Stomach (tissue), 9 donors: ENCODE results near the gene FETUB. TPM values are rescaled to one million over a fixed set of nuclear protein-coding genes. Genes with fewer than 3 reads are reported as not detected.

Source experiments
- DNase-seq, 2 donors: peaks; one replicate each; pipeline versions ENCODE4 v3.0.0 to v3.0.0-alpha.2; 2013 to 2019
- H3K27ac ChIP-seq, 5 donors: fragments of 200-600 bp in 4 of 5; sonication (generic) in 4 of 5; one replicate each; pipeline ENCODE4 v1.5.1; 2013 to 2019; ENCODE audit warnings: mild to moderate bottlenecking in 1 of 5, moderate library complexity in 1 of 5
- H3K27me3 ChIP-seq, 3 donors: fragments of 200-600 bp; sonication (generic); one replicate each; pipeline ENCODE4 v1.5.1; 2017 to 2019; ENCODE audit warnings: mixed run types in 1 of 3
- H3K36me3 ChIP-seq, 4 donors: fragments of 200-600 bp; sonication (generic); 1 replicate in 3 of 4; 2 replicates in 1 of 4; pipeline ENCODE4 v1.5.1; 2016 to 2019
- H3K4me1 ChIP-seq, 4 donors: fragments of 200-600 bp; sonication (generic); one replicate each; pipeline ENCODE4 v1.5.1; 2016 to 2019
- H3K4me3 ChIP-seq, 4 donors: fragments of 200-600 bp; sonication (generic) in 3 of 4; one replicate each; pipeline ENCODE4 v1.5.1; 2016 to 2019; ENCODE audit warnings: mild to moderate bottlenecking in 1 of 4
- H3K9me3 ChIP-seq, 4 donors: fragments of 200-600 bp; sonication (generic); one replicate each; pipeline ENCODE4 v1.5.1; 2016 to 2019
- CTCF ChIP-seq, 7 experiments: fragments of 450-650 bp in 4 of 7; fragments of 200-600 bp in 3 of 7; sonication (generic) in 3 of 7; IDR thresholded peaks; one replicate each; pipeline ENCODE4 v1.5.1; 2016 to 2019; ENCODE audit warnings: antibody characterized with exemption in 7 of 7, control low read depth in 2 of 7, mild to moderate bottlenecking in 1 of 7
- EP300 ChIP-seq: sonication (generic); formaldehyde crosslinking; IDR thresholded peaks from one replicate; pipeline ENCODE4 v1.6.1; 2017; ENCODE audit warnings: antibody characterized with exemption
- POLR2A ChIP-seq, 4 donors: fragments of 450-650 bp; IDR thresholded peaks; one replicate each; pipeline ENCODE4 v1.6.1; 2016; ENCODE audit warnings: antibody characterized with exemption in 4 of 4, control low read depth in 2 of 4, mild to moderate bottlenecking in 1 of 4, moderate library complexity in 1 of 4
- POLR2AphosphoS5 ChIP-seq, 3 donors: sonication (generic); formaldehyde crosslinking; IDR thresholded peaks; one replicate each; pipeline ENCODE4 v1.6.1; 2016; ENCODE audit warnings: antibody characterized with exemption in 3 of 3
- WGBS, 5 donors: extraction: QIAGEN DNeasy Blood & Tissue Kit in 3 of 5; methylation state at CpG; one replicate each; pipeline versions ENCODE4 v1.1.5 to v1.1.7; 2013 to 2018; 5-methylcytosine and 5-hydroxymethylcytosine counted together
- intact Hi-C: fragments of 100-400 bp; cut with DNase I; formaldehyde crosslinking; loops from one replicate; pipeline ENCODE4 v1.15.1; 2023; ENCODE audit warnings: low total_unique reads
- polyA plus RNA-seq, 3 donors: library from polyadenylated mRNA; stranded (reverse); fragments of 200-250 nt; gene quantifications; one replicate each; pipeline ENCODE4 v1.2.3, GENCODE V29; 2013
- total RNA-seq, 5 donors: library from RNA; depleted of rRNA; stranded (reverse); fragments of >200 nt; gene quantifications; one replicate each; pipeline versions ENCODE4 v1.1.0 to v1.2.3, GENCODE V29; 2014 to 2016
- donor health status: healthy with polysubstance abuse.
- donor health status: Bipolar disorder and iron deficiency.
- donor health status: healthy.

Gene FETUB
- total and polyA plus RNA-seq, 8 donors: 0.63 TPM; not detected in 7

GRCh38 chr3:186646106-186646505 is 5.9 kb downstream of the FETUB start:
- no peaks in the 10 kb centered on the region for H3K36me3 ChIP-seq
- intact Hi-C loops: no loop called here
- no peaks in the 10 kb centered on the region for H3K9me3 ChIP-seq
- TF ChIP-seq EP300 (no peak), CTCF (IDR thresholded peaks at IDR 0.05) (no peak), POLR2AphosphoS5 (IDR thresholded peaks at IDR 0.05) (no peak), POLR2A (IDR thresholded peaks at IDR 0.05) (no peak)
- 77 to 91% (median 89%) methylated on average over 4 of the region's 4 CpGs for WGBS, 5 donors
- H3K27me3 ChIP-seq: peaks cover 0 to 7% (median 0%) of the 10 kb centered on the region in 3 donors
- H3K27ac ChIP-seq: no peak overlapping the region
- DNase-seq: no peak
- no peaks in the 10 kb centered on the region for H3K4me1 ChIP-seq
- H3K4me3 ChIP-seq: no peak overlapping the region

GRCh38 chr3:186646841-186647240 is 6.6 kb downstream of the FETUB start:
- no peaks in the 10 kb centered on the region for H3K4me1 ChIP-seq
- no peaks in the 10 kb centered on the region for H3K9me3 ChIP-seq
- no peak for TF ChIP-seq CTCF (IDR thresholded peaks at IDR 0.05)
- TF ChIP-seq EP300: no peak
- no peak for TF ChIP-seq POLR2AphosphoS5 (IDR thresholded peaks at IDR 0.05)
- no peak for TF ChIP-seq POLR2A (IDR thresholded peaks at IDR 0.05)
- intact Hi-C loops: no loop called here
- WGBS, 5 donors: 69 to 89% (median 84%) methylated on average over 1 of the region's 1 CpG
- DNase-seq: no peak
- no peak overlapping the region for H3K4me3 ChIP-seq
- no peaks in the 10 kb centered on the region for H3K36me3 ChIP-seq
- no peak overlapping the region for H3K27ac ChIP-seq
- H3K27me3 ChIP-seq: peaks cover 0 to 7% (median 0%) of the 10 kb centered on the region in 3 donors

GRCh38 chr3:186648851-186649250 is 8.7 kb downstream of the FETUB start:
- no peak for DNase-seq
- intact Hi-C loops: no loop called here
- no peak for TF ChIP-seq CTCF (IDR thresholded peaks at IDR 0.05)
- TF ChIP-seq POLR2A (IDR thresholded peaks at IDR 0.05): no peak
- TF ChIP-seq POLR2AphosphoS5 (IDR thresholded peaks at IDR 0.05): no peak
- no peak for TF ChIP-seq EP300
- H3K36me3 ChIP-seq: no peaks in the 10 kb centered on the region
- no peaks in the 10 kb centered on the region for H3K9me3 ChIP-seq
- H3K4me1 ChIP-seq: no peaks in the 10 kb centered on the region
- 63 to 79% (median 73%) methylated on average over 1 of the region's 1 CpG for WGBS, 5 donors
- no peaks in the 10 kb centered on the region for H3K27me3 ChIP-seq
- no peak overlapping the region for H3K4me3 ChIP-seq
- no peak overlapping the region for H3K27ac ChIP-seq

GRCh38 chr3:186651678-186652215 is 11.5 kb downstream of the FETUB start:
- WGBS, 5 donors: 76 to 86% (median 81%) methylated on average over 3 of the region's 3 CpGs

More at GRCh38 chr3:186651678-186652215, 11.5 kb downstream of the FETUB start:
- Histone ChIP-seq H3K27ac (no peak overlapping the region), H3K27me3 (no peaks in the 10 kb centered on the region), H3K9me3 (no peaks in the 10 kb centered on the region), H3K36me3 (no peaks in the 10 kb centered on the region), H3K4me3 (no peak overlapping the region), H3K4me1 (no peaks in the 10 kb centered on the region)
- intact Hi-C loops: no loop called here
- TF ChIP-seq POLR2A (IDR thresholded peaks at IDR 0.05): no peak
- no peak for TF ChIP-seq CTCF (IDR thresholded peaks at IDR 0.05)
- no peak for TF ChIP-seq POLR2AphosphoS5 (IDR thresholded peaks at IDR 0.05)
- no peak for TF ChIP-seq EP300
- DNase-seq: no peak
